H1 (cell line): ENCODE results near the gene SNX15.

Experiments used
- CTCF ChIP-seq, 3 experiments: IDR thresholded peaks; 1 replicate in 2 of 3; 2 replicates in 1 of 3; pipeline versions ENCODE4 v1.5.1 to v1.6.1; 2011; ENCODE audit warnings: low read length in 3 of 3, mild to moderate bottlenecking in 3 of 3, inconsistent platforms in 2 of 3, low read depth in 1 of 3, moderate library complexity in 1 of 3; ENCODE audit not compliant: insufficient read depth in 1 of 3; ENCODE audit errors: control extremely low read depth in 1 of 3
- HDAC2 ChIP-seq, 2 experiments: fragments of 300-600 bp in 1 of 2; sonication (generic) in 1 of 2; IDR thresholded peaks; 2 replicates each; pipeline ENCODE4 v1.6.1; 2011 to 2012; ENCODE audit warnings: low read depth in 2 of 2, low read length in 2 of 2, mild to moderate bottlenecking in 2 of 2, moderate library complexity in 2 of 2, borderline replicate concordance in 1 of 2, inconsistent platforms in 1 of 2

- TF ChIP-seq CTCF (IDR thresholded peaks at IDR 0.05; ENCODE audit: control extremely low read depth in 1 of 3, insufficient read depth in 1 of 3, low read depth in 1 of 3, low read length in 3 of 3) (no peak), HDAC2 (IDR thresholded peaks at IDR 0.05; ENCODE audit: borderline replicate concordance in 1 of 2, low read depth in 2 of 2, low read length in 2 of 2) (no peak)
Observed at GRCh38 chr11:64998690-64999431, 28.4 kb upstream of the SNX15 start.
